Stimulated activated naive CD8-positive, alpha-beta T cell treated with anti-CD3 and anti-CD28 coated beads, Interleukin-15, amount 100 ng/mL, for 72 hours (primary cell): Measurements from ENCODE around the gene ZNF93.
A peak's percentile ranks its signal among the peaks of the same experiment; 100 is the strongest.
"Not testable (repeated sequence)": the region's sequence is repeated elsewhere in the genome, so short reads cannot be mapped to it uniquely, and the experiment has no call there.

ENCODE experiments used
- ATAC-seq: fragments of 150-1000 bp; cut with Tn5 transposase; 2 replicates; pipeline ENCODE4 v1.10.0; 2021; ENCODE audit warnings: mild to moderate bottlenecking, moderate library complexity
- DNase-seq, 2 donors: peaks; one replicate each; pipeline ENCODE4 v3.0.0; 2021 to 2022
- H3K27ac Mint-ChIP-seq, 2 donors: one replicate each; pipeline ENCODE4 v1.8.0; 2022; ENCODE audit warnings: mild to moderate bottlenecking in 2 of 2, mixed read lengths in 2 of 2, moderate library complexity in 2 of 2
- H3K27me3 Mint-ChIP-seq: one replicate; pipeline ENCODE4 v1.8.0; 2022; ENCODE audit warnings: mixed read lengths
- H3K4me1 Mint-ChIP-seq: one replicate; pipeline ENCODE4 v1.8.0; 2022; ENCODE audit warnings: mild to moderate bottlenecking, mixed read lengths
- H3K4me3 Mint-ChIP-seq, 2 donors: one replicate each; pipeline ENCODE4 v1.8.0; 2022; ENCODE audit warnings: mild to moderate bottlenecking in 2 of 2, mixed read lengths in 2 of 2, moderate library complexity in 1 of 2
- H3K9me3 Mint-ChIP-seq, 2 donors: one replicate each; pipeline ENCODE4 v1.8.0; 2022; ENCODE audit warnings: mixed read lengths in 2 of 2

Gene ZNF93

DNA sequence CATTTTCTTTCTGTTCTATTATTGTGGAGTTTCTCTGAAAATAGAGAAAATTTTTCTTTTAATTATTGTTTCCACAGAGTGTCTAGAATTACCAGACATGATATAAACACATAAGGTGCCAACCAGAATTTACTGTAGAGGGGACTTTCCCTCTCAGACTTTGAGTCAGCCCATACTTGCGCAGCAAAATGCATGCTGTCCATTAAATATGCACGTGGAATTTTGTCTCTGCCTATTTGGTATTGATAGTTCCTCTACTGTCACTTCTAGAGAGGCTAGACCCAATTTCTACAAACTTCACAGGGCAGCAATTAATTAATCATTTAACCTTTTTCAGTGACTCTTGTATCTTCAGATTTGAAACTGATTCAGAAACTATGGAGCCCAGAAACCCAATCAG lies 8.9 kb downstream of the ZNF93 start:
- Mint-ChIP-seq H3K4me1 (peaks cover 48% of the 10 kb centered on the region), H3K27me3 (no peaks in the 10 kb centered on the region), H3K27ac (no peak overlapping the region), H3K4me3 (no peak overlapping the region), H3K9me3 (no peaks in the 10 kb centered on the region)
- ATAC-seq = no peak
- no peak for DNase-seq

- Mint-ChIP-seq H3K9me3 (no peaks in the 10 kb centered on the region), H3K4me3 (no peak overlapping the region), H3K4me1 (peaks cover 33% of the 10 kb centered on the region), H3K27me3 (no peaks in the 10 kb centered on the region), H3K27ac (no peak overlapping the region)
- DNase-seq (no peak), ATAC-seq (no peak)
Observed at GRCh38 chr19:19911150-19911549, 10.4 kb downstream of the ZNF93 start.

- no peak for ATAC-seq
- no peak overlapping the region for H3K4me3 Mint-ChIP-seq
- H3K27ac Mint-ChIP-seq = no peak overlapping the region
Observed at GRCh38 chr19:19914596-19914995, 13.8 kb downstream of the ZNF93 start.

DNA sequence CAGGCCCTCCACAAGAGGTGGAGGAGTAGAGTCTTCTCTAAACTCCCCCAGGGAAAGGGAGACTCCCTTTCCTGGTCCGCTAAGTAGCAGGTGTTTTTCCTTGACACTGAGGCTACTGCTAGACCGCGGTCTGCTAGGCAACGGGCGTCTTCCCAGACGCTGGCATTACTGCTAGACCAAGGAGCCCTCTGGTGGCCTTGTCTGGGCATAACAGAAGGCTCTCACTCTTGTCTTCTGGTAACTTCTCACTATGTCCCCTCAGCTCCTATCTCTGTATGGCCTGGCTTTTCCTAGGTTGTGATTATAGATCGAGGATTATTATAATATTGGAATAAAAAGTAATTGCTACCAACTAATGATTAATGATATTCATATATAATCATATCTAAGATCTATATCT lies 29.7 kb downstream of the ZNF93 start:
- not testable (repeated sequence) for H3K4me1 Mint-ChIP-seq, H3K4me3 Mint-ChIP-seq, H3K27me3 Mint-ChIP-seq, ATAC-seq, H3K27ac Mint-ChIP-seq
- peaks cover 35 to 37% of the 10 kb centered on the region in 2 donors for H3K9me3 Mint-ChIP-seq
- peak in 1 of 2 donors; percentile 24 for DNase-seq

More at GRCh38 chr19:19914596-19914995, 13.8 kb downstream of the ZNF93 start:
- Mint-ChIP-seq H3K27me3 (no peaks in the 10 kb centered on the region), H3K4me1 (peaks cover 15% of the 10 kb centered on the region), H3K9me3 (no peaks in the 10 kb centered on the region)
- no peak for DNase-seq

DNA sequence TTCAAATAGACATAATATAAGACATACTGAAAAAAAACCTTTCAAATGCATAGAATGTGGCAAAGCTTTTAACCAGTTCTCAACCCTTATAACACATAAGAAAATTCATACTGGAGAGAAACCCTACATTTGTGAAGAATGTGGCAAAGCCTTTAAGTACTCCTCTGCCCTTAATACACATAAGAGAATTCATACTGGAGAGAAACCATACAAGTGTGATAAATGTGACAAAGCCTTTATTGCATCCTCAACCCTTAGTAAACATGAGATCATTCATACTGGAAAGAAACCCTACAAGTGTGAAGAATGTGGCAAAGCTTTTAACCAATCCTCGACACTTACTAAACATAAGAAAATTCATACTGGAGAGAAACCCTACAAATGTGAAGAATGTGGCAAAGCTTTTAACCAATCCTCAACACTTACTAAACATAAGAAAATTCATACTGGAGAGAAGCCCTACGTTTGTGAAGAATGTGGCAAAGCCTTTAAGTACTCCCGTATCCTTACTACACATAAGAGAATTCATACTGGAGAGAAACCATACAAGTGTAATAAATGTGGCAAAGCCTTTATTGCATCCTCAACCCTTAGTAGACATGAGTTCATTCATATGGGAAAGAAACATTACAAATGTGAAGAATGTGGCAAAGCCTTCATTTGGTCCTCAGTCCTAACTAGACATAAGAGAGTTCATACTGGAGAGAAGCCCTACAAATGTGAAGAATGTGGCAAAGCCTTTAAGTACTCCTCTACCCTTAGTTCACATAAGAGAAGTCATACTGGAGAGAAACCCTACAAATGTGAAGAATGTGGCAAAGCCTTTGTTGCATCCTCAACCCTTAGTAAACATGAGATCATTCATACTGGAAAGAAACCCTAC lies 32.9 kb downstream of the ZNF93 start:
- not testable (repeated sequence) for H3K27me3 Mint-ChIP-seq, H3K27ac Mint-ChIP-seq, H3K4me1 Mint-ChIP-seq, ATAC-seq, H3K4me3 Mint-ChIP-seq, DNase-seq
- H3K9me3 Mint-ChIP-seq = peaks cover 35 to 44% of the 10 kb centered on the region in 2 donors

DNA sequence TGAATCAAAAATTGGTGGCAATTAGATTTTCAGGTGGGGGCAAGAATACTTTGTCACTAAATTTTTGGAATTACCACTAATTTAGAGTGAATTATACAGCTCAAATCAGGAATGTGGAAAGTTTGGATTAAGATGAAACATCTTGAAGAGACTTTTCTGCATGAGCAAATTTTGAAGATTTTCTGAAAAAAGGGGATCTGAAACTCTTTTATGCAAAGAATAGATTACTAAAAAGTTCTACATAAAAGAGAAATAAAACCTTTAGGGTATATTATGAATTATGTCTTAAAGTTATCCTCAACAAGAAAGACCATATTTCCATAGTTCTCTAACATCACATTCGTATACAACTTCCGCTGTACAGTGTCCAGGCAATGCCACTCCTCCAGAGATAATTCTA lies 36.7 kb downstream of the ZNF93 start:
- Mint-ChIP-seq H3K27me3 (no peaks in the 10 kb centered on the region), H3K9me3 (peaks cover 44 to 56% of the 10 kb centered on the region in 2 donors), H3K4me3 (no peak overlapping the region), H3K4me1 (no peaks in the 10 kb centered on the region), H3K27ac (no peak overlapping the region)
- DNase-seq (no peak), ATAC-seq (no peak)

- peaks cover 39 to 46% of the 10 kb centered on the region in 2 donors for H3K9me3 Mint-ChIP-seq
- ATAC-seq (no peak), DNase-seq (no peak)
- H3K4me3 Mint-ChIP-seq = no peak overlapping the region
- H3K27ac Mint-ChIP-seq = no peak overlapping the region
- H3K27me3 Mint-ChIP-seq = no peaks in the 10 kb centered on the region
- no peaks in the 10 kb centered on the region for H3K4me1 Mint-ChIP-seq
Observed at GRCh38 chr19:19938449-19938848, 37.7 kb downstream of the ZNF93 start.

DNA sequence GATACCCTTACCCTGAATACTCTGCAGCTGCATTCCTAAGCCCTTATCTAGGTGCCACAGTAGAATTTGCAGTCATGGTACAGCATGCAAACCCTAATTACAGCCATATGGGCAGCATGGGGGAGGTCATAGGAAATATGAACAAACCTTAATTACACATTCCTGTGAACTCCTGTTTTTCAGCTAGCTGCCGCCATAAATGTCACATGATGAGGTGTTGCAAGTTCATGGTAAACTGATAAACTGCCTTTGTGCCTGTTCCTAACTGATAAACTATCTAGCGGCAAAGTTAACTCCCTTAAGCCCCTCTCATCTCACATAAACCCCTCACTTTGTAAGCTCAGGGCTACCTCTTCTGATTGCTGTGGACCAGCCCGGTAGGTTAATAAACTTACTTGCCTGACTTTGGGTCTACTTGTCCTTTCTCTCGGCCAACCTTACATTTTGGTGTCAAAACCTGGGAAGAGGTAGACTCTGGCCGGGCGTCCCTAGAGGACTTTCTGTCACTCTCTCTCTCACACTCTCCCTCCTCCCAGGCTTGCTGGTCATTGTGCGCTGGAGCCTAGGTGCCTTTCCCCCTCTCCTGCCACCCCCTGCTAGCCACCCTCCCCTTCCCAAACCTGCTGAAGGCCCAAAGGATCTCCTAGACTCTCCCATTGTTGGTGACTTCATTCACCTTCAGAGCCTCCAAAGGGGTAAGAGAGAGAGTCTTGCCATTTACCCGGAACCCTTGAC lies 43.3 kb downstream of the ZNF93 start:
- DNase-seq = no peak
- ATAC-seq = no peak
- Mint-ChIP-seq H3K4me3 (no peak overlapping the region), H3K4me1 (no peaks in the 10 kb centered on the region), H3K9me3 (peaks cover 41 to 42% of the 10 kb centered on the region in 2 donors), H3K27me3 (no peaks in the 10 kb centered on the region), H3K27ac (no peak overlapping the region)

GRCh38 chr19:19944583-19944880 lies 43.8 kb downstream of the ZNF93 start:
- no peak overlapping the region for H3K27ac Mint-ChIP-seq
- no peaks in the 10 kb centered on the region for H3K4me1 Mint-ChIP-seq
- H3K27me3 Mint-ChIP-seq = no peaks in the 10 kb centered on the region
- no peak for ATAC-seq
- peaks cover 36 to 37% of the 10 kb centered on the region in 2 donors for H3K9me3 Mint-ChIP-seq
- no peak overlapping the region for H3K4me3 Mint-ChIP-seq
- no peak for DNase-seq

GRCh38 chr19:19946226-19946625 lies 45.5 kb downstream of the ZNF93 start:
- Mint-ChIP-seq H3K4me1 (no peaks in the 10 kb centered on the region), H3K4me3 (no peak overlapping the region)
- ATAC-seq = no peak

DNA sequence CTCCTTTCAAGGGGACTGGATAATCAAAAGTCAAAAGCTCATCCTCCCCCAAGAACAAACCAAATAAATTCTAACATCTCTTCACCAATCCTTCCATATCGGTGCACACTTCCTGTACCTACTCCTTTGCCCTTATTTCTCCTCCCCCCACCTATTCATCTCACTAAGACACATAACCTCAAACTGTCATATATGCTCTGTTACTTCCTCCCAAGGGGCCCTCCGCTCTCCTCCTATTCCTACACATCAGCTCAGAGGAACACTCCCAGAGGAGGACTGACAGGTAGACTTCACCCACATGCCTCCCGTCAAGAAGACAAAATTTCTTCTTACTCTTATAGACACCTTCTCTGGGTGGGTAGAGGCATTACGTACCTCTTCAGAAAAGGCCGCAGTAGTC lies 48.1 kb downstream of the ZNF93 start:
- H3K27ac Mint-ChIP-seq = no peak overlapping the region
- peaks cover 16% of the 10 kb centered on the region in 2 donors for H3K9me3 Mint-ChIP-seq
- DNase-seq = no peak
- no peak for ATAC-seq
- no peaks in the 10 kb centered on the region for H3K4me1 Mint-ChIP-seq
- no peak overlapping the region for H3K4me3 Mint-ChIP-seq
- H3K27me3 Mint-ChIP-seq = no peaks in the 10 kb centered on the region

More at GRCh38 chr19:19946226-19946625, 45.5 kb downstream of the ZNF93 start:
- Mint-ChIP-seq H3K27me3 (no peaks in the 10 kb centered on the region), H3K27ac (no peak overlapping the region), H3K9me3 (peaks cover 26 to 27% of the 10 kb centered on the region in 2 donors)
- no peak for DNase-seq

DNA sequence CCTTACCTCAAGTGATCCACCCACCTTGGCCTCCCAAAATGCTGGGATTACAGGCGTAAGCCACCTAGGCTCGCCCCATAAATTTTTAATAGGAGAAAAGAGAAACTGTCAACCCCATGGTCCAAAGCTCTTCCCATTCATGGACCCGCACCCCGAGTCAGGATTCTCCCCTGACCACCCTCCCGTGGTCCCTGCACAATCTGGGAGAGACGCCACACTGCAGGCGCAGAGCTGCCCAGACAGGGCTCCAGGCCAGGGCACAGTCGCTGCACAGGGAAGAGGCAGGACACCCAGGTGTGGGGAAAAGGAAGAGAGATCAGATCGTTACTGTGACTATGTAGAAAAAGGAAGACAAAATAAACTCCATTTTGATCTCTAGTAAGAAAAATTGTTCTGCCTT lies 54.5 kb downstream of the ZNF93 start:
- no peak for DNase-seq
- Mint-ChIP-seq H3K27me3 (no peaks in the 10 kb centered on the region), H3K4me3 (no peak overlapping the region), H3K27ac (no peak overlapping the region), H3K9me3 (no peaks in the 10 kb centered on the region), H3K4me1 (peaks cover 8% of the 10 kb centered on the region)
- ATAC-seq = no peak

- peaks cover 8% of the 10 kb centered on the region for H3K4me1 Mint-ChIP-seq
- no peaks in the 10 kb centered on the region for H3K9me3 Mint-ChIP-seq
- H3K4me3 Mint-ChIP-seq = no peak overlapping the region
- H3K27me3 Mint-ChIP-seq = no peaks in the 10 kb centered on the region
- H3K27ac Mint-ChIP-seq = no peak overlapping the region
- ATAC-seq = no peak
- no peak for DNase-seq
Observed at GRCh38 chr19:19956434-19957075, 55.8 kb downstream of the ZNF93 start.

GRCh38 chr19:19957766-19958165 lies 57.0 kb downstream of the ZNF93 start:
- not testable (repeated sequence) for H3K4me1 Mint-ChIP-seq, ATAC-seq, H3K27me3 Mint-ChIP-seq, DNase-seq, H3K4me3 Mint-ChIP-seq, H3K27ac Mint-ChIP-seq, H3K9me3 Mint-ChIP-seq

DNA sequence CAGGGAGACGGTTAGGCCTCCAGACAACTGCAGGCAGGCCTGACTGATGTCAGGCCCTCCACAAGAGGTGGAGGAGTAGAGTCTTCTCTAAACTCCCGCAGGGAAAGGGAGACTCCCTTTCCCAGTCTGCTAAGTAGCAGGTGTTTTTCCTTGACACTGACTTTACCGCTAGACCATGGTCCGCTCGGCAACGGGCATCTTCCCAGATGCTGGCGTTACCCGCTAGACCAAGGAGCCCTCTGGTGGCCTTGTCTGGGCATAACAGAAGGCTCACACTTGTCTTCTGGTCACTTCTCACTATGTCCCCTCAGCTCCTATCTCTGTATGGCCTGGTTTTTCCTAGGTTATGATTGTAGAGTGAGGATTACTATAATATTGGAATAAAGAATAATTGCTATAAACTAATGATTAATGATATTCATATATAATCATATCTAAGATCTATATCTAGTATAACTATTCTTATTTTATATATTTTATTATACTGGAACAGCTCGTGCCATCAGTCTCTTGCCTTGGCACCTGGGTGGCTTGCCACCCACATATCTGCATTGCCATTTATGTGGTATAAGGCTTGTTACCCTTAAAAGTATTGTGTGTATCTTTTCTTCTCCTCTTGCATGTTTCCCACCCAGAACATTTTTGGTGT lies 58.5 kb downstream of the ZNF93 start:
- not testable (repeated sequence) for ATAC-seq, H3K27me3 Mint-ChIP-seq, H3K9me3 Mint-ChIP-seq, H3K4me1 Mint-ChIP-seq
- DNase-seq = peak; percentile 64 to 71
- H3K4me3 Mint-ChIP-seq = peak overlapping the region; percentile 12 to 43
- H3K27ac Mint-ChIP-seq = peak overlapping the region in 1 of 2 donors; percentile 82
